ENCODE measurements around the gene NCOA1.

DNA sequence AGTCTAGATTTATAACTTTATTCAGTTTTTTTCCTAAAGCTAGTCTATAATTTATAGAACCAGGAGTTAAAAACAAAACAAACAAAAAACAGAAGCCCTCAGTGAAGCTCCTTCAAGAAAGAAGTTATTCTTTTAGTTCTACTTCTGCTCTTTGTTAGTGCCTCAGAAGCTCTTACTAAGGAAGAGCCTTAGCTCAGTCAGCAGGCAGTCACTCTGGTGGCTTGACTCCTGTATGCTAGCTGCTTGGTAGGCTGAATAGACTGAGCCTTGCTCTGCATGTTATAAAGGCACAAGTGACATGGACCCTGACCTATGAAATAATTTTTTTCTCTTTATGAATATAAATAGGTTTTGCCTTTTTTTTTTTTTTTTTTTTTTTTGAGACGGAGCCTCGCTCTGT is 24.8 kb downstream of the NCOA1 start:
- TF ChIP-seq, protein P1, sequence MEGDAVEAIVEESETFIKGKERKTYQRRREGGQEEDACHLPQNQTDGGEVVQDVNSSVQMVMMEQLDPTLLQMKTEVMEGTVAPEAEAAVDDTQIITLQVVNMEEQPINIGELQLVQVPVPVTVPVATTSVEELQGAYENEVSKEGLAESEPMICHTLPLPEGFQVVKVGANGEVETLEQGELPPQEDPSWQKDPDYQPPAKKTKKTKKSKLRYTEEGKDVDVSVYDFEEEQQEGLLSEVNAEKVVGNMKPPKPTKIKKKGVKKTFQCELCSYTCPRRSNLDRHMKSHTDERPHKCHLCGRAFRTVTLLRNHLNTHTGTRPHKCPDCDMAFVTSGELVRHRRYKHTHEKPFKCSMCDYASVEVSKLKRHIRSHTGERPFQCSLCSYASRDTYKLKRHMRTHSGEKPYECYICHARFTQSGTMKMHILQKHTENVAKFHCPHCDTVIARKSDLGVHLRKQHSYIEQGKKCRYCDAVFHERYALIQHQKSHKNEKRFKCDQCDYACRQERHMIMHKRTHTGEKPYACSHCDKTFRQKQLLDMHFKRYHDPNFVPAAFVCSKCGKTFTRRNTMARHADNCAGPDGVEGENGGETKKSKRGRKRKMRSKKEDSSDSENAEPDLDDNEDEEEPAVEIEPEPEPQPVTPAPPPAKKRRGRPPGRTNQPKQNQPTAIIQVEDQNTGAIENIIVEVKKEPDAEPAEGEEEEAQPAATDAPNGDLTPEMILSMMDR (IDR thresholded peaks at IDR 0.05) = no peak
- no peak for TF ChIP-seq POLR2A (IDR thresholded peaks at IDR 0.05)

Data from testis (tissue), 2 donors.